ENCODE data around the gene ZRANB1. TPM values are rescaled to one million over a fixed set of nuclear protein-coding genes. Genes with fewer than 3 reads are reported as not detected.

ZRANB1 gene
- total RNA-seq, 1 experiment from 2014 or later, result 12.5 TPM

DNA sequence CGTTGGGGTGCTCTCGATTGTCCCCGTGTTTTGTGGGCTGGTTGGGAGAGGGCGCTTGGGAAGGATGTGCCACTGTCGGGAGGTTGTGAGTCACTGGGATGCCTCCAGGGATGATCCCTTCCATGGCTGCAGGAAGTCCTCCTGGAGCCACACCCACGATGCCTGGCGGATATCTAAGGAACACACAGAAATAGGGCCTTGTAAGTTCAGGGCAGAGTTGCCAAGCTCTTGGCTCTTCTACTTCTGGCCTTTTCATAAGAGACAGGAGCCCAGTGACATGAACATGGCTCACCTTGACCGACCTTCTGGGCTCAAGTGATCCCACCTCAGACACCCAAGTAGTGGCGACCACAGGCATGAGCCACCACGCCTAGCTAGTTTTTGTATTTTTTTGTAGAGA lies 47.6 kb downstream of the ZRANB1 start:
- CTCF ChIA-PET, result no interaction called here
- DNase-seq, result no peak
- TF ChIP-seq, protein P1, sequence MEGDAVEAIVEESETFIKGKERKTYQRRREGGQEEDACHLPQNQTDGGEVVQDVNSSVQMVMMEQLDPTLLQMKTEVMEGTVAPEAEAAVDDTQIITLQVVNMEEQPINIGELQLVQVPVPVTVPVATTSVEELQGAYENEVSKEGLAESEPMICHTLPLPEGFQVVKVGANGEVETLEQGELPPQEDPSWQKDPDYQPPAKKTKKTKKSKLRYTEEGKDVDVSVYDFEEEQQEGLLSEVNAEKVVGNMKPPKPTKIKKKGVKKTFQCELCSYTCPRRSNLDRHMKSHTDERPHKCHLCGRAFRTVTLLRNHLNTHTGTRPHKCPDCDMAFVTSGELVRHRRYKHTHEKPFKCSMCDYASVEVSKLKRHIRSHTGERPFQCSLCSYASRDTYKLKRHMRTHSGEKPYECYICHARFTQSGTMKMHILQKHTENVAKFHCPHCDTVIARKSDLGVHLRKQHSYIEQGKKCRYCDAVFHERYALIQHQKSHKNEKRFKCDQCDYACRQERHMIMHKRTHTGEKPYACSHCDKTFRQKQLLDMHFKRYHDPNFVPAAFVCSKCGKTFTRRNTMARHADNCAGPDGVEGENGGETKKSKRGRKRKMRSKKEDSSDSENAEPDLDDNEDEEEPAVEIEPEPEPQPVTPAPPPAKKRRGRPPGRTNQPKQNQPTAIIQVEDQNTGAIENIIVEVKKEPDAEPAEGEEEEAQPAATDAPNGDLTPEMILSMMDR (IDR thresholded peaks at IDR 0.05; ENCODE audit: unreplicated experiment), result no peak
- H3K27ac Mint-ChIP-seq (ENCODE audit: unreplicated experiment), result no peak overlapping the region
- H3K9me3 Mint-ChIP-seq (ENCODE audit: low read depth, unreplicated experiment), result no peaks in the 10 kb centered on the region
- intact Hi-C loops (cut with micrococcal nuclease; ENCODE audit: unreplicated experiment), result no loop called here
- H3K27me3 Mint-ChIP-seq (ENCODE audit: unreplicated experiment), result no peaks in the 10 kb centered on the region
- peaks cover 77% of the 10 kb centered on the region for H3K36me3 Mint-ChIP-seq (ENCODE audit: insufficient read depth, unreplicated experiment)
- H3K4me1 Mint-ChIP-seq (ENCODE audit: low read depth, unreplicated experiment), result no peaks in the 10 kb centered on the region
- H3K4me3 Mint-ChIP-seq (ENCODE audit: low read depth, unreplicated experiment), result no peak overlapping the region
- no TSS peak for BruUV-seq (replicated peaks)

DNA sequence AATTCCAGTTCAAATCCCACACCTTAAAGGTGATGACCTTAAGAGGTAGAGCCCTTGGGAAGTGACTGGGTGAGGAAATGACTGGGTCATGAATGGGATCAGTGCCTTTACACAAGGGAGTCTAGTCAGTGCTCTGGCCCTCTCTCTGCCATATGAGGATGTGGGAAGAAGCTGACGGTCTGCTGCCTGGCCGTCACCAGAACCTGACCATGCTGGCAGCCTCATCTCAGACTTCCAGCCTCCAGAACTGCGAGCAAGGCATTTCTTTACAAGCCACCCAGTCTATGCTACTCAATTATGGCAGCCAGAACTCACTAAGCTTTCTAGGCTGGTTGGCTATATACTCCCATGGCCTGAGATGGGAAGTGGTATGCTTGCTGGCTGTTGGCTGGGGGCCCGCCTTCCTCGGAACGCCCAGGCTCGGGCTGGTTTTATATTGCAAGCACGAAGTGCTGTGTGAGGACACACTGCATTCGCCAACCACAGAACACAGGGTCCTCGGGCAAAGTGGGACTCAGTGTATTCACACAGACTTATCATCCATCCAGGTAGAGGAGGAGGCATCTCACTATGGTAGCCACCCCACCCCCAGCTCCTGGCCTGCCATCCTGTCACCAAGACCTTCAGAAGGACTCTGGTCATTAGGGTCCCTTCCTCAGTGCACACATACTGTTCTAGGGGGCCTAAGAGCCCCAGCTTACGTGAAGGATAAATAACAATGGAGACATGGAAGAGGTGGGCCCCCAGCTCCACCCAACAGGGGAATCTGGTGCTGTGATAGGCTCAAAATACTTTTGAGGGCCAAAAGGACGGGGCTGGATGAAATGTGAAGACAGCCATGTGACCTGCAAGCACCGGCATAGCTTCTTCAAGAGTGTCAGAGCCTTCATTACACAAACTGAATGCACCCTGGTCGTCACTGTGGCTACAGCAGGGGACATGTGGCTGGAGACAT lies 49.0 kb downstream of the ZRANB1 start:
- Mint-ChIP-seq H3K36me3 (ENCODE audit: insufficient read depth, unreplicated experiment) (peaks cover 75% of the 10 kb centered on the region), H3K4me1 (ENCODE audit: low read depth, unreplicated experiment) (no peaks in the 10 kb centered on the region)
- DNase-seq, result no peak

DNA sequence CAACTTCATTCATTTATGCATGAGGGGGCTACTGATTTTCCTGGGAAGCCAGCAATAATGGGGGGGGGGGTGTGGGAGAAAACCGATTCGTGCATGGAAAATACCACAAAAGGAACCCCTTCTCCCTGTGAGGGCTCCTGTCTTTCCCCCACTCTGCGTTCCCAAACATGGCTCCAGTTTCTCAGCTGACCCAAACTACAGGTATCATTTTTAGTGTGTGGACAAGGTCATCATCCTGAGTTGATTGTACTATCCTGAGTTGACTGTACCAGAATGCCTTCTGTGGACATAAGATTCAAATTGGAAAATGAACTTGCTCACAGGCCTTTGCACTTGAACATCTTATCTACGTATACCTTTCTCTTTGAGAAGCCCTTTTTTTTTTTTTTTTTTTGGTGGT lies 49.9 kb downstream of the ZRANB1 start:
- Mint-ChIP-seq H3K9me3 (ENCODE audit: low read depth, unreplicated experiment) (no peaks in the 10 kb centered on the region), H3K27ac (ENCODE audit: unreplicated experiment) (no peak overlapping the region), H3K36me3 (ENCODE audit: insufficient read depth, unreplicated experiment) (peaks cover 74% of the 10 kb centered on the region), H3K4me1 (ENCODE audit: low read depth, unreplicated experiment) (no peaks in the 10 kb centered on the region), H3K4me3 (ENCODE audit: low read depth, unreplicated experiment) (no peak overlapping the region), H3K27me3 (ENCODE audit: unreplicated experiment) (no peaks in the 10 kb centered on the region)
- CTCF ChIA-PET, result interaction anchor here (0.5 to 1.0 kb wide), 3 partner anchors 20 to 994 kb away, joined by 3 to 8 read pairs (median 8); no protein-coding TSS in a partner anchor
- DNase-seq, result no peak
- TF ChIP-seq, protein P1 (IDR thresholded peaks at IDR 0.05; ENCODE audit: unreplicated experiment), result no peak
- intact Hi-C loops (cut with micrococcal nuclease; ENCODE audit: unreplicated experiment), result no loop called here
- no TSS peak for BruUV-seq (replicated peaks)

More for the DNA sequence above, 49.0 kb downstream of the ZRANB1 start:
- CTCF ChIA-PET, result no interaction called here
- intact Hi-C loops (cut with micrococcal nuclease; ENCODE audit: unreplicated experiment), result no loop called here
- TF ChIP-seq, protein P1 (IDR thresholded peaks at IDR 0.05; ENCODE audit: unreplicated experiment), result no peak
- no peaks in the 10 kb centered on the region for H3K27me3 Mint-ChIP-seq (ENCODE audit: unreplicated experiment)
- no peak overlapping the region for H3K27ac Mint-ChIP-seq (ENCODE audit: unreplicated experiment)
- BruUV-seq (replicated peaks), result no TSS peak
- no peak overlapping the region for H3K4me3 Mint-ChIP-seq (ENCODE audit: low read depth, unreplicated experiment)
- no peaks in the 10 kb centered on the region for H3K9me3 Mint-ChIP-seq (ENCODE audit: low read depth, unreplicated experiment)

DNA sequence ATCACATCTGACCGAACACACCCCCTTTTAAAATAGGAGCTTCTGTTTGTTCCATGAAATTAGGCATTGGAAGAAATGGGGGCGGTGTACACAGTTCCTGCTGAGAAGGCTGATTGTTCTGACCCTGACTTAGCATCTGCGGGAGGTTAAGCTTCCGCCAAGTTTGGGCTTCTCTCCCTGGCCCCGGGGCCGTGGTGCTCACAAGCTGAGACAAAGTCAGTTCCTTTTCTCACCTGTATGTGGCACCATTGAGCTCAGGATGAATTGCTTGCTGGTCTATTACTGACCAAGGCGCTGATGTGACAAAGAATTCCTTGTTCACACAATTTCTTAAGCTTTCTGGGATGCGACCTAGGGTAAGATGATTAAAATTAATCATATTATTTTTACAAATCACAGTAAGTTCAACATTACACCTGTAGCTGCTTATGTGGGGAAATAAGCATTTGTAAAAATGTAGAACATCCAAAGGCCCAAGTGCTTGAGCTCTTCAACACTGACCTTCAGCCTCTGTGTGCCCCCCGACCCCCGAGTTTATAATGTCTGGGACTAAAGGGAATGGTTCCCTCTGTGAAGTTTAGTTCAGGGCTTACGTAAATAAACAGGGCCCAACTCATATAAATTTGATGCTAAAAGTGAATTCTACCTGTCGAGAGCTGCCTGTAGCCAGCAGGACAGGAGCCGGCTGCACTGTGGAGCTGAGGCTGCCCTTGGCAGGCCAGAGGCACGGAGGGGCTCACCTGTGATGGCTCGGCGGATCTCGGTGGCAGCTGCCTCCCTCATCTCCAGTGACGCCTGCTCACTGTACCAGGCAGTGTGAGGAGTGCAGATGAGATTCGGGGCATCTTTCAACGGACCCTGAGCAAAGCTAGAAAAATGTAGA lies 50.8 kb downstream of the ZRANB1 start:
- H3K36me3 Mint-ChIP-seq (ENCODE audit: insufficient read depth, unreplicated experiment), result peaks cover 73% of the 10 kb centered on the region
- H3K4me1 Mint-ChIP-seq (ENCODE audit: low read depth, unreplicated experiment), result no peaks in the 10 kb centered on the region
- TF ChIP-seq, protein P1 (IDR thresholded peaks at IDR 0.05; ENCODE audit: unreplicated experiment), result peak; percentile 54
- DNase-seq, result peak; percentile 56
- BruUV-seq (replicated peaks), result no TSS peak
- H3K4me3 Mint-ChIP-seq (ENCODE audit: low read depth, unreplicated experiment), result no peak overlapping the region
- no peaks in the 10 kb centered on the region for H3K9me3 Mint-ChIP-seq (ENCODE audit: low read depth, unreplicated experiment)
- no peaks in the 10 kb centered on the region for H3K27me3 Mint-ChIP-seq (ENCODE audit: unreplicated experiment)
- intact Hi-C loops (cut with micrococcal nuclease; ENCODE audit: unreplicated experiment), result no loop called here
- H3K27ac Mint-ChIP-seq (ENCODE audit: unreplicated experiment), result no peak overlapping the region
- CTCF ChIA-PET, result interaction anchor here (0.5 to 1.0 kb wide), 6 partner anchors 19 to 995 kb away, joined by 3 to 8 read pairs (median 4); no protein-coding TSS in a partner anchor
